ENCODE results near the gene SORBS2. TPM values are rescaled to one million over a fixed set of nuclear protein-coding genes. Genes with fewer than 3 reads are reported as not detected.
A peak's percentile ranks its signal among the peaks of the same experiment; 100 is the strongest.

Gene SORBS2
- total RNA-seq, 1 experiment from 2014 or later, result 9.7 TPM

- Histone ChIP-seq H4K8ac (replicated peaks; ENCODE audit: insufficient read length, low read depth, low read length) (no peak overlapping the region), H3K4me1 (ENCODE audit: insufficient read depth, low read length) (peaks cover 13% of the 10 kb centered on the region), H3K79me2 (ENCODE audit: insufficient read depth, low read length) (no peaks in the 10 kb centered on the region; the same call in 1 of the 2 replicates), H2AFZ (ENCODE audit: low read length) (no peak overlapping the region), H3K4me2 (ENCODE audit: insufficient read depth, insufficient read length, low read length) (no peak overlapping the region), H2BK120ac (ENCODE audit: low read depth, low read length, poor library complexity, severe bottlenecking) (no peak overlapping the region), H2BK20ac (ENCODE audit: low read depth, low read length, poor library complexity, severe bottlenecking) (no peak overlapping the region), H4K20me1 (ENCODE audit: control insufficient read depth, insufficient read depth, insufficient read length) (no peaks in the 10 kb centered on the region), H3K79me1 (ENCODE audit: insufficient read depth, low read depth, low read length, poor library complexity, severe bottlenecking) (no peaks in the 10 kb centered on the region), H3K56ac (ENCODE audit: insufficient read length, low read depth, low read length) (no peak overlapping the region), H3K9ac (ENCODE audit: extremely low read depth, insufficient read length, low read length) (no peak overlapping the region), H3K18ac (ENCODE audit: insufficient read length, low read depth, low read length) (no peak overlapping the region), H3K9me3 (ENCODE audit: control insufficient read depth, low read depth, low read length) (no peaks in the 10 kb centered on the region), H4K91ac (ENCODE audit: insufficient read length, low read depth, low read length) (no peak overlapping the region), H2BK15ac (ENCODE audit: low read depth, low read length) (no peak overlapping the region), H2AK5ac (ENCODE audit: insufficient read length, low read length) (no peak overlapping the region), H4K5ac (ENCODE audit: insufficient read length, low read depth, low read length) (no peak overlapping the region), H2BK12ac (ENCODE audit: insufficient read length, low read depth, low read length) (no peak overlapping the region), H3K23me2 (ENCODE audit: insufficient read length, low read depth, low read length, poor library complexity, severe bottlenecking) (no peaks in the 10 kb centered on the region), H3K23ac (ENCODE audit: insufficient read length, low read depth, low read length) (no peak overlapping the region), H3T11ph (ENCODE audit: low read length) (no peak overlapping the region), H3K27me3 (ENCODE audit: insufficient read depth, low read length) (no peaks in the 10 kb centered on the region), H3K14ac (ENCODE audit: insufficient read depth, low read length) (no peak overlapping the region), H3K27ac (ENCODE audit: insufficient read length, low read depth, low read length) (no peak overlapping the region), H3K4ac (ENCODE audit: low read depth, low read length) (no peak overlapping the region), H2BK5ac (ENCODE audit: insufficient read length, low read length) (no peak overlapping the region)
- Mint-ChIP-seq H3K4me1 (peaks cover 48 to 60% of the 10 kb centered on the region in 2 experiments), H3K27me3 (ENCODE audit: low read depth) (no peaks in the 10 kb centered on the region; the same call in 1 of the 2 replicates), H3K36me3 (ENCODE audit: insufficient read depth in 1 of 3, low read depth in 3 of 3) (peaks cover 8 to 39% (median 32%) of the 10 kb centered on the region in 3 experiments), H3K27ac (peak overlapping the region in 2 of 3 experiments; percentile 68 to 69; a peak in 5 of 7 replicates), H3K4me3 (no peak overlapping the region), H3K9me3 (peaks cover 5 to 10% of the 10 kb centered on the region in 2 experiments; a peak in 4 of 5 replicates)
- no peak for TF ChIP-seq CTCF (conservative IDR thresholded peaks at IDR 0.05)
- no peak for DNase-seq
- WGBS (ENCODE audit: extremely low coverage, insufficient read length, low lambda C conversion rate), result no CpG with 5 or more reads among the region's 21 CpGs
Observed at GRCh38 chr4:185737489-185738037, 74.4 kb downstream of the SORBS2 start.
